Epithelial cell of proximal tubule (primary cell): ENCODE data around the gene PARP14. TPM values are rescaled to one million over a fixed set of nuclear protein-coding genes. Genes with fewer than 3 reads are reported as not detected.
"Not testable (repeated sequence)": the region's sequence is repeated elsewhere in the genome, so short reads cannot be mapped to it uniquely, and the experiment has no call there.

ENCODE experiments used
- DNase-seq: peaks from one replicate; pipeline ENCODE4 v3.0.0-alpha.2; 2011; ENCODE audit warnings: low read depth
- H3K4me3 ChIP-seq: 2 replicates; pipeline ENCODE4 v1.5.1; 2011; ENCODE audit warnings: low read depth, mild to moderate bottlenecking, low read length
- total RNA-seq: library from RNA; depleted of rRNA; stranded (reverse); fragments of >200 nt; gene quantifications from 2 replicates; pipeline ENCODE4 v1.2.3, GENCODE V29; 2015
- TF ChIP-seq, protein P1 (sequence below): conservative IDR thresholded peaks from 2 replicates; pipeline ENCODE4 v1.5.1; 2012; ENCODE audit warnings: low read depth, mild to moderate bottlenecking, low read length

The PARP14 gene
- total RNA-seq, 1 donor from 2014 or later = 27.7 TPM

DNA sequence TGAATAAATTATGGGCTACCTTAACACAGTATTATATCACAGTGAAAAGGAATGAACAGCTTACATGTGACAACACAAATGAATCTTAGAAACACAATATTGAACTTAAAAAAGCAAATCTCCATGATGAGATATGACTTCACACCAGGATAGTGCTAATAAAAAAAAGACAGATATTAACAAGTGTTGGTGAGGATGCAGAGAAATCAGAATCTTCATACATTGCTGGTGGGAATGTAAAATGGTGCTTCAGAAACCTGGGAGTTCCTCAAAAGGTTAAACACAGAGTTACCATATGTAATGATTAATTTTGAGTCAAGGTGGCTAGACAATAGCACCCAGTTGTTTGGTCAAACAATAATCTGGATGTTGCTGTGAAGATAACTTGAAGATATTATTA lies 61.6 kb downstream of the PARP14 start:
- no peak for DNase-seq
- TF ChIP-seq, protein P1, sequence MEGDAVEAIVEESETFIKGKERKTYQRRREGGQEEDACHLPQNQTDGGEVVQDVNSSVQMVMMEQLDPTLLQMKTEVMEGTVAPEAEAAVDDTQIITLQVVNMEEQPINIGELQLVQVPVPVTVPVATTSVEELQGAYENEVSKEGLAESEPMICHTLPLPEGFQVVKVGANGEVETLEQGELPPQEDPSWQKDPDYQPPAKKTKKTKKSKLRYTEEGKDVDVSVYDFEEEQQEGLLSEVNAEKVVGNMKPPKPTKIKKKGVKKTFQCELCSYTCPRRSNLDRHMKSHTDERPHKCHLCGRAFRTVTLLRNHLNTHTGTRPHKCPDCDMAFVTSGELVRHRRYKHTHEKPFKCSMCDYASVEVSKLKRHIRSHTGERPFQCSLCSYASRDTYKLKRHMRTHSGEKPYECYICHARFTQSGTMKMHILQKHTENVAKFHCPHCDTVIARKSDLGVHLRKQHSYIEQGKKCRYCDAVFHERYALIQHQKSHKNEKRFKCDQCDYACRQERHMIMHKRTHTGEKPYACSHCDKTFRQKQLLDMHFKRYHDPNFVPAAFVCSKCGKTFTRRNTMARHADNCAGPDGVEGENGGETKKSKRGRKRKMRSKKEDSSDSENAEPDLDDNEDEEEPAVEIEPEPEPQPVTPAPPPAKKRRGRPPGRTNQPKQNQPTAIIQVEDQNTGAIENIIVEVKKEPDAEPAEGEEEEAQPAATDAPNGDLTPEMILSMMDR = no peak
- H3K4me3 ChIP-seq = no peak overlapping the region

DNA sequence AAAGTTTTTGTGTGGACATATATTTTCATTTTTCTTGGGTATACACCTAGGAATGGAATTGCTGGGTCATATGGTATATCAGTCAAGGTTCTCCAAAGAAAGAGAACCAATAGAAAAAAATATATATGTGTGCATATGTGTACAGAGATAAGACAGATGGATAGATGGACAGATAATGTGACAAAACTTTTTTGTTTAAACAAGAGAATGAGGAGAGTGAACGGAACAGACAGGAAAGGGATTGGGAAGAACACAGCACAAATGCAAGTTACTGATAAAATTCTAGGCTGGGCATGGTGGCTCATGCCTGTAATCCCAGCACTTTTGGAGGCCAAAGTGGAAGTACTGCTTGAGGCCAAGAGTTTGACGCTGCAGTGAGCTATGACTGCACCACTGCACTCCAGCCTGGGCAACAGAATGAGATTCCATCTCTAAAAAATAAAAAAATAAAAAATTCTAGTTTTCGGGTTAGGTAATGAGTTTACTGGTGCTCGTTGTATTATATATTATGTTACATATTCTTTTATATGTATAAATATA lies 63.0 kb downstream of the PARP14 start:
- DNase-seq = no peak
- TF ChIP-seq, protein P1 = no peak
- no peak overlapping the region for H3K4me3 ChIP-seq

DNA sequence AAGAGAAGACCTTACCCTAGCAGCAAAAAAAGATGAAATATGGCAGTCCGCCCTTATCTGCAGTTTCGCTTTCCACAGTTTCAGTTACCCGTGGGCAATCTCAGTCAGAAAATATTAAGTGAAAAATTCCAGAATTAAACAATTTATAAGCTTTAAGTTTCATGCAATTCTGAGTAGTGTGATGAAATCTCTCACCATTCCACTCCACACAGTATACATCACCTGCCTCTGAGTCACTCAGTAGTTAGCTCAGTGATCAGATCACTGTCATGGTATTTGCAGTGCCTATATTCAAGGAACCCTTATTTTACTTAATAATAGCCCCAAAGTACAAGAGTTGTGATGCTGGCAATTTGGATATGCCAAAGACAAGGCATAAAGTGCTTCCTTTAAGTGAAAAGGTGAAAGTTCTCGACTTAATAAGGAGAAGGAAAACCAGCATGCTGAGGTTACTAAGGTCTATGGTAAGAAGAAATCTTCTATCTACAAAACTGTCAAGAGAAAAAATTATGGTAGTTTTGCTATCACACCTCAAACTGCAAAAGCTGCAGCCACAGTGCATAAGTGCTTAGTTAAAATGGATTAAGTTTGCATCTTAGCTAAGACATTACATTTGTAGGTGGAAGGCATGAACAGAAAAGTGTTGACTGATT lies 64.9 kb downstream of the PARP14 start:
- no peak overlapping the region for H3K4me3 ChIP-seq
- TF ChIP-seq, protein P1 = no peak
- peak; percentile 59 for DNase-seq

DNA sequence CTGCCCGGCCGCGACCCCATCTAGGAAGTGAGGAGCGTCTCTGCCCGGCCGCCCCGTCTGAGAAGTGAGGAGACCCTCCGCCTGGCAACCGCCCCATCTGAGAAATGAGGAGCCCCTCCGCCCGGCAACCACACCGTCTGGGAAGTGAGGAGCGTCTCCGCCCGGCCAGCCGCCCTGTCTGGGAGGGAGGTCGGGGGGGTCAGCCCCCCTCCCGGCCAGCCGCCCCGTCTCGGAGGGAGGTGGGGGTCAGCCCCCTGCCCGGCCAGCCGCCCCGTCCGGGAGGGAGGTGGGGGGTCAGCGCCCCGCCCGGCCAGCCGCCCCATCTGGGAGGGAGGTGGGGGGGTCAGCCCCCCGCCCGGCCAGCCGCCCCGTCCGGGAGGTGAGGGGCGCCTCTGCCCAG lies 66.7 kb downstream of the PARP14 start:
- DNase-seq, H3K4me3 ChIP-seq: not testable (repeated sequence)

DNA sequence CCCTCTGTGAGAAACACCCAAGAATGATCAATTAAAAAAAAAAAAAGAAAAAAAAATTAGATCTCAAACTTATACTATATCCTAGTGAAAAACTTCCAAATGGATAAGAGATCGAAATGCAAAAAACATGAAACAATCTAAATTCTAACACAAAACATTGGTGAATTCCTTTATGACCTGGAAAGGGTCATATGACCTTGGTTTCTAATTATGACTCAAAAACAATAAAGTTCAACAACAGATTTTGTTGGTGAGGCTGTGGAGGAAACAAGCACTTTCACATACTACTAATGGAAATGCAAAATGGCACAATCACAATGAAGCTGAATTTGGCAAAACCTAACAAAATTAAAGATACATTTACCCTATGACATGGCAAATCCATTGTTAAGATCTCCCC lies 67.7 kb downstream of the PARP14 start:
- no peak overlapping the region for H3K4me3 ChIP-seq
- no peak for DNase-seq
- TF ChIP-seq, protein P1 = no peak

DNA sequence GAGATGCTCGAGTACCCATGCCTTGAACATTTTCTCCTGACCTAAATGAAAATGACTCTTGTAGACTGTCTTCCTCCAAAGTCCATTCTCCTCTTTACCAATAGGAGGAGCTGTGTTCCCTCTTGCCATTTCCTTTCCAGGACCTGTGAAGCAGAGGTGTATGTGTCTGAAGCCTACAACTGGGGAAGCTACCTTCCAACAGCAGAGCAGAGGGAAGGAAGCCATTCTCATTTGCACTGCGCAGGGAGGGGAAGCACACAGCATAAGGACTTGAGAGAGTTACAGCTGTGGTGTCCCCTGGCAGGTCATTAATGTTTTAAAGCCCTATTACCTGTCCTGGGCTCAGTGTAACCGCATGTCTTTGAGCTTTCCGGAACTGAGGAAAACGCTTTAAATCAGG lies 74.3 kb downstream of the PARP14 start:
- H3K4me3 ChIP-seq = no peak overlapping the region
- DNase-seq = no peak
- TF ChIP-seq, protein P1 = peak; percentile 97

DNA sequence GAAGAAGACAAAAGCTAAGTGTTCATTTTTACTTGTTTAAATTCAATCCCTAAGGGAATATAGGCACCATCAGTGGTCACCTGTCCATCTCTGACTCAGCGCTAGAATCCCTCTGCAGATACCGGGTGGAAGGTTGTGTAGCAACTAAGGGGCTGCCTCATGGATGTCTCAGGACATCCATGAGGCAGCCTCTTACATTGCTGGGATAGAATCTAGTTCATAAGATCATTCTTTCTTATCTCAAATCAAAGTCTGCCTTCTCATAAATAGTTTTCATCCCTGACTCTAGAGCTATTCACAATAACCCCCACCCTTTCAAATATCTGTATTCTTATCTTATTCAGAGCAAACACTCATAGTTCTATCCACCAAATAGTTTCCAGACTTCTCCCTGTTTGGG lies 74.9 kb downstream of the PARP14 start:
- DNase-seq = no peak
- TF ChIP-seq, protein P1 = no peak

More for the DNA sequence above, 74.9 kb downstream of the PARP14 start:
- no peak overlapping the region for H3K4me3 ChIP-seq
